Measurements from ENCODE around the gene CERT1. TPM values are rescaled to one million over a fixed set of nuclear protein-coding genes. Genes with fewer than 3 reads are reported as not detected.

CERT1 gene
- 13.3 and 14.6 TPM in 2 replicates for total RNA-seq

GRCh38 chr5:75511435-75512382, at the start of gene CERT1, which contains the start of gene POLK:
TSS of gene CERT1 (minus strand) at chr5:75511629. CDS start at chr5:75511207, 422 bp downstream.
TSS of gene POLK (plus strand) at chr5:75511891.

DNA sequence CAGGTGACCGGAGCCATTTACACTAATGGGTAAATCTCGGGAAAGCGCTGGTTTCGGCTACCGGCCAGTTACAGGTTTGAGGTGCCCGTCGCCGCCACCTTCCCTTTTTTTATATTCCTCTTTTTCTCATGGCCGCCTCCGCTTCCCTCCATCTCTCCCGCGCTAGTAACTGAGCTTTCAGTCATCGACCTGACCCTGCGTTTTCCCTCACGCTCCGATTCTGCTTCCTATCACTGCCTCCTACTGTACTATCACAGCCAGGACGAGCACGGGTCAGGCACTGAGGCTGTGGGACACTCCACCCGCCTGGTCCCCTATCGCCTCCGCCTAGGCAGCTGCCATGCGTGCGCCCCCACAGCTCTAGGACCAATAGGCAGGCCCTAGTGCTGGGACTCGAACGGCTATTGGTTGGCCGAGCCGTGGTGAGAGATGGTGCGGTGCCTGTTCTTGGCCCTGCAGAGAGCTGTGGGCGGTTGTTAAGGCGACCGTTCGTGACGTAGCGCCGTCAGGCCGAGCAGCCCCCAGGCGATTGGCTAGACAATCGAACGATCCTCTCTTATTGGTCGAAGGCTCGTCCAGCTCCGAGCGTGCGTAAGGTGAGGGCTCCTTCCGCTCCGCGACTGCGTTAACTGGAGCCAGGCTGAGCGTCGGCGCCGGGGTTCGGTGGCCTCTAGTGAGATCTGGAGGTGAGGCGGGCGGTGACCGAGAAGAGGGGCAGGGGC, 174.7 kb downstream of the CERT1 start, which contains the start of gene HMGCR:
Gene HMGCR, plus strand, starts transcription at position 606 of the 722 bp plus-strand sequence. CDS start 5,386 bp downstream, outside the sequence.

Other genes starting within 250 kb of the CERT1 start
- 121 and 147 TPM in 2 replicates for gene HMGCR, start 174.4 kb downstream of the CERT1 start, total RNA-seq
- 22.7 and 41.9 TPM in 2 replicates for gene POLK, start 262 bp upstream of the CERT1 start, total RNA-seq
- under 0.01 TPM in 1 of 2 replicates, not detected in the other for gene ANKDD1B, start 99.8 kb upstream of the CERT1 start, total RNA-seq
- gene POC5, start 205.8 kb upstream of the CERT1 start, total RNA-seq, result 9.4 and 15.0 TPM in 2 replicates

Measured in epithelial cell of umbilical artery (primary cell).